K562 treated with DMSO at 1 percent for 24 hours (cell line): ENCODE data around the gene ASB17. TPM values are rescaled to one million over a fixed set of nuclear protein-coding genes. Genes with fewer than 3 reads are reported as not detected.

Experiments
- total RNA-seq: library from RNA; unstranded; fragments of 300-600 nt; gene quantifications from 2 replicates; pipeline ENCODE4 v1.2.3, GENCODE V29; 2022; ENCODE audit warnings: low read depth; ENCODE audit not compliant: insufficient read depth

ASB17 gene, protein sequence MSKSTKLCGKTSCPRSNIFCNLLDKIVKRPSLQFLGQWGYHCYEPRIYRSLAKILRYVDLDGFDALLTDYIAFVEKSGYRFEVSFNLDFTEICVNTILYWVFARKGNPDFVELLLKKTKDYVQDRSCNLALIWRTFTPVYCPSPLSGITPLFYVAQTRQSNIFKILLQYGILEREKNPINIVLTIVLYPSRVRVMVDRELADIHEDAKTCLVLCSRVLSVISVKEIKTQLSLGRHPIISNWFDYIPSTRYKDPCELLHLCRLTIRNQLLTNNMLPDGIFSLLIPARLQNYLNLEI
- total RNA-seq: not detected in 2 replicates

DNA sequence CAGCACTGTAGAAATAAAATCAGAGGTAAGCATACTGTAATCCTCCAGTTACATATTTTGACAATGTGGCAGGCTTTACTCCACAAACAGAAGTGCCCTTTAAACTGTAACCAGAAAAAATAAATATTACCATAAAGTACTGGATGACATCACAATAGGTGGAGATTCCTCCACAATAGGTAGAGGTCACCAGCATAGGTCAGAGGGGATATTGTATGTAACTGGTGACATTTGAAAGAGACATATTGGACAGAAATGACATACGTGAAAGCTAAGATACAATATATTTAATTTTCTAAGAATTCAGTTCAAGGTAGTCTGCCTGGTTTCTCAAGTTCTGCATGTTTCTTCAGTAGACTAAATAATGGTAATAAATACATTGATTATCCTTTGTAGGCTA is at the start of gene ASB17:
ASB17 (minus strand) TSS at position 101 of the 400 bp plus-strand sequence. CDS start 113 bp downstream, outside the sequence.

Other genes starting within 250 kb of the ASB17 start
- 42.0 and 42.2 TPM in 2 replicates for gene ACADM, start 207.7 kb downstream of the ASB17 start, total RNA-seq
- gene RABGGTB, start 146.1 kb downstream of the ASB17 start, total RNA-seq: 37.7 and 42.1 TPM in 2 replicates
- gene MSH4, start 135.5 kb downstream of the ASB17 start, total RNA-seq: not detected in 2 replicates
- gene ST6GALNAC3, start 142.3 kb upstream of the ASB17 start, total RNA-seq: 1.1 and 3.2 TPM in 2 replicates